PC-3 (cell line): Measurements from ENCODE around the gene ZNF425.

Source experiments
- EZH2phosphoT487 ChIP-seq: fragments of 300-600 bp; sonication (generic); IDR thresholded peaks from 2 replicates; pipeline ENCODE4 v1.6.1; 2018; ENCODE audit warnings: mild to moderate bottlenecking, antibody characterized with exemption, low read length, borderline replicate concordance
- TF ChIP-seq, protein P1 (sequence below): fragments of 300-600 bp; sonication (generic); conservative IDR thresholded peaks from 2 replicates; pipeline ENCODE4 v1.5.1; 2017; ENCODE audit warnings: antibody characterized with exemption, low read depth, mild to moderate bottlenecking, low read length

DNA sequence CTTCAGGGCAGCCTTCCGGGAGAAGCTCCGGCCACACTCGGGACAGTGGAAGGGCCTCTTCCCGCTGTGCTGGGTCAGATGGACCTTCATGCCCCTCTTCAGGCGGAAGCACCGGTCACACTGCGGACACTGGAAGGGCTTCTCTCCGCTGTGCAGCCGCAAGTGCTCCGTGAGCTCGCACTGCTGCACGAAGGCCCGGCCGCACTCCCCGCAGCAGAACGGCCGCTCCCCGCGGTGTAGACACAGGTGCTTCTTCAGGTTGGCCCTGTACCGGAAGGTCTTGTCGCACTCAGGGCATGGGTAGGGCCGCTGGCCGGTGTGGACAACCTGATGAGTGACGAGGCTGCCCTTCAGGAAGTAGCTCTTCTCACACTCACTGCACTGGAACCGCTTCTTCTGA is 21.4 kb downstream of the ZNF425 start:
- TF ChIP-seq, protein P1, sequence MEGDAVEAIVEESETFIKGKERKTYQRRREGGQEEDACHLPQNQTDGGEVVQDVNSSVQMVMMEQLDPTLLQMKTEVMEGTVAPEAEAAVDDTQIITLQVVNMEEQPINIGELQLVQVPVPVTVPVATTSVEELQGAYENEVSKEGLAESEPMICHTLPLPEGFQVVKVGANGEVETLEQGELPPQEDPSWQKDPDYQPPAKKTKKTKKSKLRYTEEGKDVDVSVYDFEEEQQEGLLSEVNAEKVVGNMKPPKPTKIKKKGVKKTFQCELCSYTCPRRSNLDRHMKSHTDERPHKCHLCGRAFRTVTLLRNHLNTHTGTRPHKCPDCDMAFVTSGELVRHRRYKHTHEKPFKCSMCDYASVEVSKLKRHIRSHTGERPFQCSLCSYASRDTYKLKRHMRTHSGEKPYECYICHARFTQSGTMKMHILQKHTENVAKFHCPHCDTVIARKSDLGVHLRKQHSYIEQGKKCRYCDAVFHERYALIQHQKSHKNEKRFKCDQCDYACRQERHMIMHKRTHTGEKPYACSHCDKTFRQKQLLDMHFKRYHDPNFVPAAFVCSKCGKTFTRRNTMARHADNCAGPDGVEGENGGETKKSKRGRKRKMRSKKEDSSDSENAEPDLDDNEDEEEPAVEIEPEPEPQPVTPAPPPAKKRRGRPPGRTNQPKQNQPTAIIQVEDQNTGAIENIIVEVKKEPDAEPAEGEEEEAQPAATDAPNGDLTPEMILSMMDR, result no peak
- no peak for TF ChIP-seq EZH2phosphoT487
